T follicular helper cell (primary cell): ENCODE results near the gene TP53.

Experiments used
- DNase-seq: peaks from one replicate; pipeline ENCODE4 v3.0.0-alpha.2; 2020; ENCODE audit warnings: low read depth
- total RNA-seq, 2 experiments: gene quantifications; one replicate each; lab custom pipeline; 2026; lab: John Stamatoyannopoulos, UW

The TP53 gene
- total RNA-seq = 78.8 to 119 reads per million in 2 experiments

- DNase-seq = peak; percentile 85
These were observed at the start of gene TP53 for GRCh38 chr17:7687072-7687907. TP53 (minus strand) TSS chr17:7687490; CDS start chr17:7676594, 10,896 bp downstream.

GRCh38 chr17:7732981-7733539, 45.8 kb upstream of the TP53 start:
- no peak for DNase-seq

- DNase-seq = no peak
These were observed 42.5 kb upstream of the TP53 start for GRCh38 chr17:7729816-7730215.

- DNase-seq = no peak
These were observed 40.6 kb upstream of the TP53 start for GRCh38 chr17:7727886-7728285.

- no peak for DNase-seq
These were observed 34.3 kb upstream of the TP53 start for GRCh38 chr17:7721612-7722011.

- no peak for DNase-seq
These were observed 32.8 kb upstream of the TP53 start for GRCh38 chr17:7720125-7720524.

GRCh38 chr17:7719661-7720060, 32.4 kb upstream of the TP53 start:
- DNase-seq = no peak

GRCh38 chr17:7717756-7718350, 30.6 kb upstream of the TP53 start:
- no peak for DNase-seq

GRCh38 chr17:7716901-7717755, 29.8 kb upstream of the TP53 start, which contains the start of gene DNAH2:
DNAH2 (plus strand) TSS chr17:7717744; CDS start chr17:7719735, 1,991 bp downstream.
- DNase-seq = no peak

GRCh38 chr17:7715936-7716886, 28.9 kb upstream of the TP53 start:
- DNase-seq = no peak

GRCh38 chr17:7714721-7715594, 27.7 kb upstream of the TP53 start:
- no peak for DNase-seq

- DNase-seq = no peak
These were observed 26.5 kb upstream of the TP53 start for GRCh38 chr17:7713782-7714181.

GRCh38 chr17:7712111-7712771, 25.0 kb upstream of the TP53 start:
- DNase-seq = no peak

- DNase-seq = no peak
These were observed 23.9 kb upstream of the TP53 start for GRCh38 chr17:7711051-7711755.

GRCh38 chr17:7710301-7710700, 23.0 kb upstream of the TP53 start:
- DNase-seq = no peak

- DNase-seq = no peak
These were observed 21.7 kb upstream of the TP53 start for GRCh38 chr17:7709031-7709430.

GRCh38 chr17:7707858-7708750, 20.8 kb upstream of the TP53 start:
- DNase-seq = no peak

- no peak for DNase-seq
These were observed 20.2 kb upstream of the TP53 start for GRCh38 chr17:7707446-7707845.
